Sigmoid colon (tissue), 7 donors: ENCODE measurements around the gene CYP4F3. TPM values are rescaled to one million over a fixed set of nuclear protein-coding genes. Genes with fewer than 3 reads are reported as not detected.
"Not testable (repeated sequence)": the region's sequence is repeated elsewhere in the genome, so short reads cannot be mapped to it uniquely, and the experiment has no call there.

ENCODE experiments used
- DNase-seq: peaks from one replicate; pipeline ENCODE4 v3.0.0-alpha.2; 2019
- H3K27ac ChIP-seq, 4 donors: fragments of 200-600 bp; sonication (generic); one replicate each; pipeline ENCODE4 v1.5.1; 2016 to 2019; ENCODE audit warnings: mild to moderate bottlenecking in 1 of 4
- H3K27me3 ChIP-seq, 3 donors: fragments of 200-600 bp; sonication (generic); one replicate each; pipeline ENCODE4 v1.5.1; 2019; ENCODE audit warnings: mild to moderate bottlenecking in 1 of 3
- H3K36me3 ChIP-seq, 4 donors: fragments of 200-600 bp; sonication (generic); one replicate each; pipeline ENCODE4 v1.5.1; 2016 to 2019
- H3K4me1 ChIP-seq, 4 donors: fragments of 200-600 bp; sonication (generic); one replicate each; pipeline ENCODE4 v1.5.1; 2017 to 2019
- H3K4me3 ChIP-seq, 4 donors: fragments of 200-600 bp; sonication (generic); one replicate each; pipeline ENCODE4 v1.5.1; 2017 to 2019; ENCODE audit warnings: mild to moderate bottlenecking in 2 of 4, moderate library complexity in 1 of 4
- H3K9me3 ChIP-seq, 4 donors: fragments of 200-600 bp in 3 of 4; sonication (generic) in 3 of 4; one replicate each; pipeline versions ENCODE4 v1.5.1 to v1.6.1; 2013 to 2019
- CTCF ChIP-seq, 4 experiments: fragments of 450-650 bp in 3 of 4; fragments of 200-600 bp in 1 of 4; IDR thresholded peaks; one replicate each; pipeline ENCODE4 v1.5.1; 2016 to 2019; ENCODE audit warnings: antibody characterized with exemption in 4 of 4, mild to moderate bottlenecking in 3 of 4, moderate library complexity in 2 of 4
- EP300 ChIP-seq, 4 donors: sonication (generic); formaldehyde crosslinking; IDR thresholded peaks; one replicate each; pipeline ENCODE4 v1.6.1; 2017; ENCODE audit warnings: antibody characterized with exemption in 4 of 4
- POLR2A ChIP-seq, 2 donors: fragments of 450-650 bp; IDR thresholded peaks; one replicate each; pipeline ENCODE4 v1.6.1; 2016; ENCODE audit warnings: antibody characterized with exemption in 2 of 2, mild to moderate bottlenecking in 2 of 2, moderate library complexity in 2 of 2
- POLR2AphosphoS5 ChIP-seq, 4 donors: sonication (generic); formaldehyde crosslinking; IDR thresholded peaks; one replicate each; pipeline ENCODE4 v1.6.1; 2017; ENCODE audit warnings: antibody characterized with exemption in 4 of 4
- WGBS, 2 donors: extraction: QIAGEN DNeasy Blood & Tissue Kit; methylation state at CpG; one replicate each; pipeline ENCODE4 v1.1.7; 2013; 5-methylcytosine and 5-hydroxymethylcytosine counted together
- intact Hi-C: fragments of 100-400 bp; cut with DNase I; formaldehyde crosslinking; loops from one replicate; pipeline ENCODE4 v1.15.1; 2023
- polyA plus RNA-seq, 3 donors: library from polyadenylated mRNA; stranded (reverse); fragments of 200-250 nt; gene quantifications; one replicate each; pipeline ENCODE4 v1.2.3, GENCODE V29; 2013
- total RNA-seq, 4 donors: library from RNA; depleted of rRNA; stranded (reverse); fragments of >200 nt; gene quantifications; one replicate each; pipeline ENCODE4 v1.1.0, GENCODE V29; 2016
- donor health status: healthy with polysubstance abuse.
- donor health status: Bipolar disorder and iron deficiency.
- donor health status: healthy.

The CYP4F3 gene
- total and polyA plus RNA-seq, 7 donors = under 0.01 to 2.4 (median 0.46) TPM; not detected in 4

- DNase-seq = peak; percentile 97
- WGBS, 2 donors = 9 to 34% methylated on average over 6 of the region's 6 CpGs
- Histone ChIP-seq H3K4me3 (peak within 1 kb of the TSS in 2 of 4 donors; percentile 20 to 28), H3K4me1 (peaks cover 0 to 21% (median 17%) of the 10 kb centered on the region in 4 donors), H3K36me3 (no peaks in the 10 kb centered on the region), H3K9me3 (no peaks in the 10 kb centered on the region), H3K27ac (peak within 1 kb of the TSS; percentile 61 to 76 (median 72)), H3K27me3 (no peaks in the 10 kb centered on the region)
- intact Hi-C loops = loop anchor here (2.0 to 5.0 kb wide), 2 partner anchors 110 to 164 kb away; no protein-coding TSS in a partner anchor
- TF ChIP-seq POLR2A (IDR thresholded peaks at IDR 0.05) (peak in 1 of 2 donors; percentile 24), CTCF (IDR thresholded peaks at IDR 0.05) (no peak), POLR2AphosphoS5 (IDR thresholded peaks at IDR 0.05) (peak in 3 of 4 donors; percentile 42 to 78 (median 75)), EP300 (IDR thresholded peaks at IDR 0.05) (no peak)
Measured at GRCh38 chr19:15672580-15673175, 32.0 kb downstream of the CYP4F3 start, which contains the start of gene CYP4F12. Gene CYP4F12, plus strand, starts transcription at chr19:15673087. Its CDS starts 443 bp downstream, at chr19:15673530.

DNA sequence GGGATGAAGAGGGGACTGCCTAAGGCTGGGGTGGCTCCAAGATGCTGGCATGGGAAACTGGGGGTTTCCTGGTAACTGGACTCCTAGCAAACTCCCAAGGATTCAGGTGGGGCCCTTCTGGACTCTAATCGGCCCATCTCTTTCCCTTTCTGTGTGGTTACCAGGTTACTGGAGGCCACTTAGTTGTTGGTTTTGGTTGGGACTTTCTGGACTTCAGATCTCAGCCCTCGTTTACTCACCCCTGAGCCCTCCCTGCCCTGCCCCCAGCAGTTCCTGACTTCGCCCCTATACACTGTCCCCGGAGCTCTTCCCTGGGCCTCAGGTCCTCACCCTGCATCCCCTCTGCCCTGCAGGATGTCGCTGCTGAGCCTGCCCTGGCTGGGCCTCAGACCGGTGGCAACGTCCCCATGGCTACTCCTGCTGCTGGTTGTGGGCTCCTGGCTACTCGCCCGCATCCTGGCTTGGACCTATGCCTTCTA lies 32.5 kb downstream of the CYP4F3 start:
- DNase-seq = no peak
- no peaks in the 10 kb centered on the region for H3K27me3 ChIP-seq
- peak overlapping the region in 2 of 4 donors; percentile 20 to 28 for H3K4me3 ChIP-seq
- H3K36me3 ChIP-seq = no peaks in the 10 kb centered on the region
- TF ChIP-seq POLR2A (IDR thresholded peaks at IDR 0.05) (no peak), POLR2AphosphoS5 (IDR thresholded peaks at IDR 0.05) (no peak), EP300 (IDR thresholded peaks at IDR 0.05) (no peak), CTCF (IDR thresholded peaks at IDR 0.05) (no peak)
- H3K9me3 ChIP-seq = no peaks in the 10 kb centered on the region
- peak overlapping the region; percentile 61 to 76 (median 72) for H3K27ac ChIP-seq
- intact Hi-C loops = loop anchor here (2.0 to 5.0 kb wide), 2 partner anchors 109 to 164 kb away; no protein-coding TSS in a partner anchor
- H3K4me1 ChIP-seq = peaks cover 0 to 21% (median 17%) of the 10 kb centered on the region in 4 donors
- 6 to 26% methylated on average over 9 of the region's 9 CpGs for WGBS, 2 donors

DNA sequence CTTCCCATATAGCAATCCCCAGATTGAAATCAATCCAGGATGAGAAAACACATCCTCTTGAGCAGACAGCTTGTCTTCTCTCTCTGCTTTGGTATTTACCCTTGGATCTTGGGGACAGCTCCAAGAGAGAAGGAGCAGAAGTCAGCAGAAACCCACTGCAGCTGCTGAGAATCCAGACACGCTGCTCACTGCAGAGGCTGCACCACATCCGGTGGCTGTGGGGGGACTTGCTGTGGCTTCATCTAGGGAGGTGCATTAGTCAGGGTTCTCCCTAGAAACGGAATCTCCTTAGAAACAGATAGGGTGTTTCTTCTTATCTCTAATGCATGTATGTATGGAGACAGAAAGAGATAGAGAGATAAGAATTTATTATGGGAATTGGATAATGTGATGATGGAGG lies 34.9 kb downstream of the CYP4F3 start:
- DNase-seq = no peak
- Histone ChIP-seq H3K4me3 (no peak overlapping the region), H3K27me3 (no peaks in the 10 kb centered on the region), H3K36me3 (peaks cover 0 to 5% (median 0%) of the 10 kb centered on the region in 4 donors), H3K9me3 (no peaks in the 10 kb centered on the region), H3K27ac (no peak overlapping the region), H3K4me1 (peaks cover 0 to 21% (median 17%) of the 10 kb centered on the region in 4 donors)
- 60 to 75% methylated on average over 3 of the region's 3 CpGs for WGBS, 2 donors
- TF ChIP-seq POLR2AphosphoS5 (IDR thresholded peaks at IDR 0.05) (no peak), CTCF (IDR thresholded peaks at IDR 0.05) (no peak), EP300 (IDR thresholded peaks at IDR 0.05) (no peak), POLR2A (IDR thresholded peaks at IDR 0.05) (no peak)
- intact Hi-C loops = no loop called here

DNA sequence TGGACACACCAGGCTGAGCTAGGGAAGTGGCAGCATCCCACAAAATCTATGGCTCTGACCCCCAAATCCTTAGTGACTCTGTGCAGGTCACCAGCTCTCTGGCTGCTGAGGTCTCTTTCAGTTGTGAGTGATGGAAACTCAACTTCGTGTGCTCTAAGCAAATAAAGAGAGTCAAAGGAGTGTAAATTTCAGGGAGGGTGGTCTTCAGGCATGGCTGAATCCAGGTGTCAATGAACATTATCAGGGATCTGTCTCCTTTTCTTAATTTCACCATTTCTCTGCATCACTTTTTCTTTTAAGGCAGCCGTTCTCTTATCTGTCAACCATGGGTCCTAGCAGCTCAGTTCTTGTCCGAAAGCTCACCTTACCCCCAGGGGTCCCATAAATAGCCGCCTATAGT lies 38.4 kb downstream of the CYP4F3 start:
- Histone ChIP-seq H3K9me3 (no peaks in the 10 kb centered on the region), H3K4me3 (no peak overlapping the region), H3K4me1 (no peaks in the 10 kb centered on the region), H3K36me3 (peaks cover 0 to 31% (median 1%) of the 10 kb centered on the region in 4 donors), H3K27ac (no peak overlapping the region), H3K27me3 (no peaks in the 10 kb centered on the region)
- TF ChIP-seq CTCF (IDR thresholded peaks at IDR 0.05) = no peak
- no peak for TF ChIP-seq POLR2AphosphoS5 (IDR thresholded peaks at IDR 0.05)
- TF ChIP-seq EP300 (IDR thresholded peaks at IDR 0.05) = no peak
- TF ChIP-seq POLR2A (IDR thresholded peaks at IDR 0.05) = no peak
- DNase-seq = no peak
- WGBS, 2 donors = 20 to 23% methylated on average over 4 of the region's 4 CpGs
- intact Hi-C loops = no loop called here

DNA sequence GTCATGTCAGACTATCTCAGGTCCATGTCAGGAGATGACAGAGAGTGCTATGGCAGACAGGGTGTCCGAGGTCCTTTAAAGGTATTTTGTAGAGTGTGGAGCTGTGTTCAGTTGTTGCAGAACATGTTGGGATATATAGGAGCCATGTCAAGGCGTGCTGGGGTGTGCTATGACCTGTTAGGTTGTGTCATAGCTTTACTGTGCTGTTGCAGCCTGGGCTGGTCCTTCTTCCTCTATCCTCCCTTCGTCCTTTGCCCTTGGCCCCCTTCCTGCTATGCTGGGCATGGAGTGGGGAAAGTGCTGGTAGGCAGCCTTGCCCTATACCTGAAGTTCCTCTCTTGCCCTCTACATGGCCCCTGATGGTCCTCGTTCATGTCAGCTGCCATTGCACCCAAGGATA lies 39.2 kb downstream of the CYP4F3 start:
- H3K27ac ChIP-seq, H3K9me3 ChIP-seq, intact Hi-C loops, H3K4me1 ChIP-seq, DNase-seq, H3K4me3 ChIP-seq, H3K27me3 ChIP-seq: not testable (repeated sequence)
- 67 to 88% methylated on average over 4 of the region's 4 CpGs for WGBS, 2 donors
- peaks cover 0 to 33% (median 1%) of the 10 kb centered on the region in 4 donors for H3K36me3 ChIP-seq
